Ureter (tissue), 1 donor: ENCODE results near the gene CNNM2. TPM values are rescaled to one million over a fixed set of nuclear protein-coding genes. Genes with fewer than 3 reads are reported as not detected.

Source experiments
- total RNA-seq: library from RNA; stranded (reverse); gene quantifications from one replicate; pipeline ENCODE4 v1.2.4, GENCODE V29; 2023
- donor health status: DM: yes; HTN: yes; CAD: no.

The CNNM2 gene
- total RNA-seq, 1 donor from 2014 or later: 12.7 TPM

Other genes with a start within 250 kb of the CNNM2 start
- 11.2 TPM for gene ARL3, start 203.9 kb upstream of the CNNM2 start, total RNA-seq
- 28.3 TPM for gene SFXN2, start 203.7 kb upstream of the CNNM2 start, total RNA-seq
- gene WBP1L, start 174.3 kb upstream of the CNNM2 start, total RNA-seq: 55.2 TPM
- 1.1 TPM for gene CYP17A1, start 80.9 kb upstream of the CNNM2 start, total RNA-seq
- 22.5 TPM for gene BORCS7, start 64.0 kb upstream of the CNNM2 start, total RNA-seq
- gene AS3MT, start 48.8 kb upstream of the CNNM2 start, total RNA-seq: 0.29 TPM